Activated T-cell treated with anti-CD3 and anti-CD28 coated beads for 4 hours (primary cell): ENCODE data around the gene RGS2.

Experiments
- DNase-seq: peaks from one replicate; pipeline ENCODE4 v3.0.0-alpha.2; 2020

Gene RGS2, protein sequence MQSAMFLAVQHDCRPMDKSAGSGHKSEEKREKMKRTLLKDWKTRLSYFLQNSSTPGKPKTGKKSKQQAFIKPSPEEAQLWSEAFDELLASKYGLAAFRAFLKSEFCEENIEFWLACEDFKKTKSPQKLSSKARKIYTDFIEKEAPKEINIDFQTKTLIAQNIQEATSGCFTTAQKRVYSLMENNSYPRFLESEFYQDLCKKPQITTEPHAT

DNA sequence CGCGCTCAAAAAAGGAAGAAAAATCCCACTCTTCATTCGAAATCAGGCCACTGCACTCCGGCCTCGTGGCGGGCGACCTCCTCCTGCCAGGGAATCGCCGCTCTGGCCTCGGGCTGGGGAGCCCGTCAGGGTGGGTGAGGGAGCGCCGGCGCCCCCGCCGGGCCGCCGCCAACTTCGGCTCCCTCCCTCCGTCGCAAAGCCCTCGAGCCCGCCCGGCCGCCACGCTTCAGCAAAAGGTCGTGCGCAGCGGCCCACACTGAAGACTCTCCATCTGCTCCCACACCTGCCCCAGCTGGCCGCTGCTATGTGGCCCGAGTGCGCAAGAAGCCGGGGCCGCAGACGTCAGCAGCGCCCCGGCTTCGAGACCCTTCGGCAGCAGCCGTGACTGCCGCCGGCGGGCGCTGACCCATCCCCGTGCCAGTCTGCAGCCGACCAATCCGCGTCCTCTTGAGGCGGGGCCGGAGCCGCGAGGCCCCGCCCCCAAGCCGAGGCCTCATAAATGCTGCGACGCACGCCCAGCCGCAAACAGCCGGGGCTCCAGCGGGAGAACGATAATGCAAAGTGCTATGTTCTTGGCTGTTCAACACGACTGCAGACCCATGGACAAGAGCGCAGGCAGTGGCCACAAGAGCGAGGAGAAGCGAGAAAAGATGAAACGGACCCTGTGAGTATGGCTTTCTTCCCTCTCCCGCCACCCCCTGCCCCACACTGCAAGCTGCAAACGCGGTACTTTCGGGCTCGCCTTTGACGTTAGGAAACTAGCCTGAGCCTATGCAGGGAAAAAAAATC, at the start of gene RGS2:
Gene RGS2, plus strand, starts transcription at position 522 of the 789 bp plus-strand sequence. Its CDS starts 33 bp downstream, at position 555.
- peak; percentile 76 for DNase-seq

DNA sequence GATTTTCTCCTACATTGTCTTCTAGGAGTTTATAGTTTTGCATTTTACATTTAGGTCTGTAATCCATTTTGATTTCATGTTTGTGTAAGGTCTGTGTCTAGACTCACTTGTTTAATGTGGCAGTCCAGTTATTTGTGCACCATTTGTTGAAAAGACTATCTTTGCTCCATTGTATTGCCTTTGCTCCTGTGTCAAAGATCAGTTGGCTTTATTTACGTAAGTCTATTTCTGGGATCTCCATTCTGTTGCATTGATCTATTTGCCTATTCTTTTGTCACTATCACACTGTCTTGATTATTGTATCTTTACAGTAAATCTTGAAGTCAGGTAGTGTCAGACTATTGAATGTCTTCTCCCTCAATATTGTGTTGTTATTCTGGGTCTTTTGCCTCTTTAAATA, 49.7 kb upstream of the RGS2 start:
- DNase-seq = no peak

DNA sequence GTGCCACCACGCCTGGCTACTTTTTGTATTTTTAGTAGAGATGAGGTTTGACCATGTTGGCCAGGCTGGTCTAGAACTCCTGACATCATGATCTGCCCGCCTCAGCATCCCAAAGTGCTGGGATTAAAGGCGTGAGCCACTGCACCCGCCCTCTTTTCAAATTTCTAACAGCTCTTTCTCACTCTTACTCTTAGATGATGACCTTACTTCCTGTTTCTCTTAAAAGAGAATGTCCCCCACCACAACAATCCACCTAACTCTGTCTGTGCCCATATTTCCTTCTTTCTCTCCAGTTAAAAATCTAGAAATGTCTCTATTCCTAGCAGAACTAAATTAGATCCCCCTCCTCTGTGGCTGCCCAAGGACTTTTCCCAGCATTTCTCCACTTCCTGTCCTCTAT, 46.6 kb upstream of the RGS2 start:
- DNase-seq = no peak

DNA sequence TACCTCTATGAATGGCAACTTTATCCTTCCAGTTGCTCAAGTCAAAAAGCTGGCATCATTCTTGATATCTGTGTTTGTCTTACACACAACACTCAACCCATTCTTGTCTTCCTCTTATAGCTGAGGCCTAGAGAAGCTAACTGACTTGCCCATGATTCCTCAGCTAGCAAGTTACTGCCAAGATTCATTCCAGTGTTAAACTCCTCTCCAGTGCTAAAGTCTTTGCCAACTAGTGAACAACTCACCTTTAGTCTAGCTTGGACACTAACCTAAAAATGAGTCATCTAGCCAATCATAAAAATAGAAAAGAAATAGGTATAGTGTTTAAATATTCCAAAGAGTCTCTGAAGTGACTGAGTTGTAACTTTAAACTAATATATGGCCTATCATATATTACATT, 45.6 kb upstream of the RGS2 start:
- no peak for DNase-seq

DNA sequence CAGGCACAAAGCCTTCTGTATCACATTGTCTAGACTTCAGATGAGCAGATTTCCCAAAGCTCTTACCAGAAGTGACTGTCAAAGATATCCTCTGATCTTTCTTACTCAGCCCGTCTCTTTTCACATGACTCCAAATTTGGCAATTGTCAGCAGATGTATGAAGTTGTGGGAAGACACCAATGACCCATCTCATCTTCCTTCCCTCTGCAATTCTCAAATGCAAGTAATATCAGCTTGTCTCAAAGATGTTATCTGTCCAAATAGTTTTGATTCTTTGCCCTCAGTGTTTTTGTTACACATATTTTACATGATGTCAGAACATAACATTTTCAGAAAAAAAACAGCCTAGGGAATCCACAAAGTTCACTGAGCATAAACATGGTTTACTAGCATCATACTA, 45.1 kb upstream of the RGS2 start:
- no peak for DNase-seq

DNA sequence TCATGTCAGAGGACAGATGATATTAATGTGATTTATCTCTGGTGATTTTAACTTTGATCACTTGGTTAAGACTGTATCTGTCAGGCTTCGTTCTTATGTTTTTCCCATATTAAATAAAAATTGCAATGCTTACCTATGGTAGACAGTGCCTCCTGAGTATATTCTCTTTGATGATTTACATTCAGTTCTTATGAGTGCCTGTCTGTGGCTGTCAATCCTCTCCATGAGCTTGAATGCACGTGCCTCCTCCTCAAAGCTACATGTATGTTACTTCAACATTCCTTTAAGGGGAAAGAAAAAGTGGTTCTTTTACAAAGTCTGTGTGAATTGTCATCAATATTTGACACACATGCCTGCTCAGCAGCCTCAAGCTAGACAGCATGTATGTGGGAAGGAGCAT, 44.2 kb upstream of the RGS2 start:
- no peak for DNase-seq

DNA sequence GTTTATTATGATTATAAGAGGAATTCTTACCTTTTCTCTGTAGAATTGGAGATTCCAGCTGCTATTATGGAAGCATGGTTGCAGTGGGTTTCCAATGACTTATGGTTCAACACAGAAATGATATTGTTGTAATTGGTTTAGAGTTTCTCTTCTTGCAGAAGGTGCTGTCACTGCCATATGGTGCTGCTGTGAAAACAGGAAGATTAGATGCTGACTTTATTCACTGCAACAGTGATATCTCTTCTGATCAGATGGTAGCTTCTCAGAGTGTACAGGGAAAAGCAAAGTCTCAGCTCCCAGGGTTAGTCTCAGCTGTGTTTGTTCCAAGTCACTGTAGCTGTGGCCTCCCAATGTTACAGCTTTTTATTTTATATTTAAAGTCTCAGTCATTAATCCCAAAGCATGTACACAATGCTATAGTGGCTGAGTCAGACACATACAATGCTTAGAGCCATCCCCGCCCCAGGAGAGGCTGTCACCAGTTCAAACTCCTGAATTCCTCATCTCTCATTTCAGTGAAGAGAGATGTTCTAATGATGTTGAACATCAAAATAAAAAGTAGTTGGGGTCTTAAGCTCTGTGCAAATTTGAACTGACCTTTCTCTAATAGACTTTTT, 42.7 kb upstream of the RGS2 start:
- no peak for DNase-seq

DNA sequence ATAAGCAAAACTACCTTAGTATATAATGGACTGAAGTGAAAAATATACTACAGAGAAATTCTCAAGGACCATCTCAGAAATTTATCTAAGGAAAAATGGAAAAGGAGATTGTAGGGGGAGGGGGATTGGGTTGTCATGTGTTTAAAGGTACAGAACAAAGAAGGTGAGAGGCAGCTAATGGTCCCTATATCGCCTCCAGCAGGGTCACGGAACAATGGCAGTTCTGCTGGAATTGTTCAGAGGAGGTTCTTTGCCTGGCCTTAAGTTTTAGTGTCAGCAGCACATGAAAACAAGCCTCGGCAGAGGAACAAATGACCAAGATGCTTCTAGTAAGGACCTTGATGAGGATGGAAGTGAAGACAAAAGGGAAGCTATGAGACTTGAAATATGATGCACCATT, 42.0 kb upstream of the RGS2 start:
- DNase-seq = no peak

DNA sequence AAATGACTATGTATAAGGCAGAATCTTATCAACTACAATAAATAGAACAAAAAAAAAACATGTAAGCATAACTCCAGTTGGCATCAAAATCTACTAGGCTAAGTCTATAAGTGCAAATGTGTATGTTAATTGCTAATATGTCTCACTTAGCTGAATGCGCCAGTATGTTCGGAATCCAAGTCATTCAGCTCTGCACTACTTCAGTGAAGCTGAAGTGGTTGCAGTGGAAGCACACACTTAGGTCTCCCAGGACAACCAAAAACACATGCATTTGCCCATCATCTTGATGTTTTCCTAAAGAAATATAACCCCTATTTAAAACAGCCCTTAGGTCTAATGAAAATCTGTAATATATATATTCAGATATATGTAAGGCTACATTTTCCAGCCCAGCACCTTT, 41.0 kb upstream of the RGS2 start:
- no peak for DNase-seq

DNA sequence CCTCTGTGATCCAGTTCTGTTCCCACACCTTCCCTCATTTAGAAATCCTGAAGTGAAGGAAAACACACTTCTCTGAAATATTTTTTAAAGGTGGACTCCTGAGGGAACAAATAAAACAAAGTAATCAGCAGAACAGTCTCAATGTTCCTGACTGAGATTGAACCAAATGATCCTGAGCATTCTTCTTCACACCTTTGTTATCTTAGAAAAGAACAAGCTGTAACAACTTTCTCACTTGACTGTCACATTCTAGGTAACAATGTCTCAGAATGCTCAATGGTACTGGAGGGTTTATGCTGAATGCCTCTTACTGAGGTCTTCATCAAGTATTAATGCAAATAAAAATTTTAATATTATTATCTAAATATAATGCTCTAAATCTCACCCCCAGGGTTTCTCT, 40.4 kb upstream of the RGS2 start:
- DNase-seq = no peak

DNA sequence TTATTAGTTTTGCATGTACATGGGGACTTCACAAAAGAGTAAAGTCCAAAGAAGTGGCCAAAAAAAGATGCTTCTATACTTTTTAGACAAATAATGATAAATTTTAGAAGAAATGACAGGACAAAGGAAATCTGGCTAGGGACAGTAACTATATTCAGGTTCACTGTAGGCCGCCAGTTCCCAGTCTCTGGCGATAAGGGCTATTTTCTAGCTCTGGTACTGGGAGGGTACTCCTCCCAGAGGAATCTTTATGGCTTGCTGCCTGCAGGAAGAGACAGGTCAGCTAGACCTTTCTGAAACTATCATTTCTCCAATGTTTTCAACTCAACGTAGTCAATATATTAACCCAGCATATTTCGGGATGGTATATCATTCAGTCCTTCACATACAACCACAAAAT, 37.5 kb upstream of the RGS2 start:
- DNase-seq = no peak

DNA sequence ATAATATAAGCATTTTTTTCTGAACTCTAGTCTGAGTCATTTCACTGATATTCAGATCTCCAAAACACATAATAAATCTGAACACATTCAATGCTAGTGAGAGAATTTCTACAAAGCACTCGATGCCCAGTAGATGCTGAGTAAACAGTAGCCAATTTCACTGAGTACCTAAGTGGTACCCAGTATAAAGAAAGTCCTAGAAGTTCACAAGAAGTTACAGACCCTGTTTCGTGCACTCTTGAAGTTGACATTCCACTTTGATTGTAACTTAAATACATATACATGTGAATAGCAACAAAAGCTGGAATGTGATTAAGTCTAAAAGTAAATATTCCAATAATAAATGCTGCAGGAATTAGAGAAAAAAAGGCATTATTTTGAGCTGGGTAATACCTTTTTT, 33.2 kb upstream of the RGS2 start:
- no peak for DNase-seq

DNA sequence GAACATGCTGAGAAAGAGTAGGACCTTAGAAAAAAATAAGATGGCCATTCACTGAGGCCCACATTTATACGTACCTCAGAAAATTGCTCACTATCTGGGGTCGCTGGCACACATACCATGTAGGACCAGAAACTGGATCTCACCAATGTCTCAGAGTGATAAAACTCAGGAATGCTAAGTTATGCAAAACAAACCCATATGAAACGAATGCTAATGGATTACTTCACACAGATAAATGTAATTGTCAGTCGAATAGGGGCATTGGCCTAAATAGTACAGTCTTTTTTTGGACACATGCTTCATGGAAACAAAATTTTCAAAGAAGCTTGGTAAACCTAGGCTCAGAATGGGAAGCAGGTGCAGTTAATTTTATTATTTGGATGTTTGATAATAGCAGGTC, 32.6 kb upstream of the RGS2 start:
- DNase-seq = no peak

DNA sequence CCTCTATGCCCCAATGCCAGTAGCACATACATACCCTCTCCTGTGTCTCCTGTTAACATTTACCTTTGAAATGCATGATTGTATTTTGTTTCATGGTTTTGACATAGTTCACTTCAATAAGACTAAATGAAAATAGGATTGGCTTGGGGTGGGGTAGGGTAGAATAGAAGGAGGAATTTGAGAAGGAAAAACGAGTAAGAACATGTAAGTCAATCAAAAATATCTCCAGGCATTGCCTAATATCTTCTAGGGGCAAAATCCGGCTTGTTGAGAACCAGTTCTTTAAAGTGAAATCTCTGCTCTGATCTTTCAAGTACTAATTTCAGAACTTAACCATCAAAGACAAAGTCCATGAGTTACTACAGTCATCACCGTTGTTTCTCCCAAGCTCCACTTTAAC, 31.8 kb upstream of the RGS2 start:
- no peak for DNase-seq

DNA sequence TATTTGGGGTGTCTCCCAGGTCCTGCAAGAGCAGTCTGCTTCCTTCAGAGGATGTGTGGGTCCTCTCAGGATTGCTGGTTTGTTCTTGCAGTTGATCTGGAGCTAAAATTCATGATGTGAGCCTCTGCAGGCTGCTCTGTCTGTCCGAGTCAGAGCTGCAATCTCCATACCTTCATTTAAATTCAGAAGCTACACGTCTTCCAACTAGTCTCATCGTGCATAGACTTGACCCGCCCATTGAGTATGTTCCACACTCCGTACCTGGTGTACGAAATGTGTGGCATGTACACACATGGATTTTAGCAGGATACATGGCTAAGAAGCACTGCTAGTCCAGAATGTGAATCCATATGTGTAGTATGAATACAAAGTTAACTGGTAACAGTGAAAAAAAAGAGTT, 25.0 kb upstream of the RGS2 start:
- DNase-seq = no peak

DNA sequence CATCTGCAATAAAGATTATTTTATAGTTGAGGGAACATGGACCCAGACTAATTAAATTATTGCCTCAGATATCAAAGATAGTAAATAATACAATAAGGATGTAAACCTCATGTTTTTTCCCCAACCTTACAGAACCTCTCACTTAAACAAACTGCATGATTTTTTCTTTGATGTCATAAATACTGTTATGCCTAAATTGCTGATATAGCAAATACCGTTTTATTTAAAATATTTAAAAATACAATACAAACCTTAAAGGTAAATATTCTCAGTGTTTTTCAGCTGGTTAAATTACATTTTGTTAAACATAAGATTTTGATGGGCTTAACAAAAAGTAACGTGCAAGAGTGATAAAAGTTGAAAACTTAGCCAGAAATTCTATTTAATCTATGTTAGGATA, 24.4 kb upstream of the RGS2 start:
- no peak for DNase-seq

DNA sequence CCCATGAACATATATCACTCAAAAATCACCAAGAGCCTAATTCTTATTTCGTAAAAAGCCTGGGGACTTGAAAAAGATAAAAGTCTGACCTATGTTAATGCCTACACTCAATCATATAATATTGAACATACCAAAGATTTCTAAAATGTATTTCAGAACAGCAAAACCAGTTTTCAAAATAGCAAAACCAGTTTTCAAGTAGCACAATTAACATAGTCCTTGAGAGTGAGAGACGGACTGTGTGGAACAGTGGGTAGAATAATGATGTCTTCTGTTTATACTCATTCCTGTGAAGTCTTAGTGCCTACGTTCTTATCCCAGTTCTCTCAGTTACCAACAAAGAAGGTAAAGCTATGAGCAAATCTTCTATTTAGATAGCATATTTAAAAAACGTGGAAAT, 22.3 kb upstream of the RGS2 start:
- DNase-seq = no peak

DNA sequence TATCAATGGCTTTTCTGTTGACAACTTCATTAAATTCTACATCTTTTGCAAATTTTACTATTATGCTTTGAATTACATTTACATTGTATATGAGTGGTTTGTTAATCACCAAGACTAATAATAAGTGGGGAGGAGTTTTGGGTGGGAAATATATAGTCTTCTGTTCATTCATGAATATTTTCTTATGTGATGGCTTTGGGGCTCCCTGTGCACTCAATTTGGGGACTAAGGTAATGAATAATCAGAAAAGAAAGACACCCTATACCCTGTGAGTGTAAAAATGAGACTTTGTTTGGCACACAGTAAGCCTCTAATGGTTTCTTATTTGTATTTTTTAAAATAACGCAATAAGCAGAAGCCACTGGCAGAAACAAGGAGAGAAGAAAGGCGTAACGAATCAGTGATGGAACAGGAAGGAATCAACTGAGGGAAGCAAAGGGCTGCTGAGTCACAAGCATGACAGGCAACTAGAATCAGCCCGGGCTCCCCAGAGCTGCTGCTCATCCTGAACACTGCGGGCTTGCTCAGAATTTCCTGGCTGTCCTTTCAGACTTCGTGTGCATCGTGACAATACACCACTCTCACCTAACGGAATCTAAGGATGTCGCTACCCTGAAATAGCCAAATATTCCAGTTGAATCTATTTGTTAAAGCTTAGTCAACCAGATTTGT, 20.8 kb upstream of the RGS2 start:
- DNase-seq = no peak

DNA sequence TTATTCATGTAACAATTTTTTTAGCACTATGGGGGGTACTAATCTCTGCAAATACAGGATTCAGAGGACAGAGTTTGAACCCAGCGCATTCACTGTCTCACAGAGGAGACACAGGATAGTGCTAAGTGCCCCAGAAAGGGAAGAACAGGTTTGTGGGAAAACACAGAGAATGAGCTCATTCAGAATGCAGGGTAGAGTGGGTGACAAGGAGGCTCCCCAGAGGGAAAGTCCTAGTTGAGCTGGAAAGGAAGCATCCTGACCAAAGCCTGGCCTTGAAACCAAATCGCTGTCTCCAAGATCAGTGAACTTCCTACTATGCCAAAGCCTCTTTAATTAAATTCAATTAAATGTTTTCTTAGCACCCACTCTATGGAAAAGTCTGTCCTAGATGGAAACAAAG, 19.0 kb upstream of the RGS2 start:
- DNase-seq = no peak

DNA sequence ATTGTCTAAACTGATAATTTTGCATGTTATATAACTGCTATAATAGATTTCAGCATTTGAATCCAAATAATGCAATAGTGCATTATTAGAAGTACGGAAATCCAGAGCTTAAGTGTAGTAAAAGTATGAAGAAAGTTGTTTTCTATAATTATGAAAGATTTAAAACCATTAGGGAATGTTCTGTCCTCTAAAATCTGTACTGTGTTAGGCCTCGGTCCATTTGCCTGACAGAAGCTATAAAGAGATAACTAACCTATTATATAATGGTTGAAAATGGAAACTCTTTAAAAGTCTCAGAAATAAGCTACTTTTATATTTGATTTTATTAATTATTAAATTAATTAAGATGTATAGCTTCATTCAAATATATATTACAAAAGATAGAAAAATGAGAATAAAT, 16.2 kb upstream of the RGS2 start:
- DNase-seq = no peak

DNA sequence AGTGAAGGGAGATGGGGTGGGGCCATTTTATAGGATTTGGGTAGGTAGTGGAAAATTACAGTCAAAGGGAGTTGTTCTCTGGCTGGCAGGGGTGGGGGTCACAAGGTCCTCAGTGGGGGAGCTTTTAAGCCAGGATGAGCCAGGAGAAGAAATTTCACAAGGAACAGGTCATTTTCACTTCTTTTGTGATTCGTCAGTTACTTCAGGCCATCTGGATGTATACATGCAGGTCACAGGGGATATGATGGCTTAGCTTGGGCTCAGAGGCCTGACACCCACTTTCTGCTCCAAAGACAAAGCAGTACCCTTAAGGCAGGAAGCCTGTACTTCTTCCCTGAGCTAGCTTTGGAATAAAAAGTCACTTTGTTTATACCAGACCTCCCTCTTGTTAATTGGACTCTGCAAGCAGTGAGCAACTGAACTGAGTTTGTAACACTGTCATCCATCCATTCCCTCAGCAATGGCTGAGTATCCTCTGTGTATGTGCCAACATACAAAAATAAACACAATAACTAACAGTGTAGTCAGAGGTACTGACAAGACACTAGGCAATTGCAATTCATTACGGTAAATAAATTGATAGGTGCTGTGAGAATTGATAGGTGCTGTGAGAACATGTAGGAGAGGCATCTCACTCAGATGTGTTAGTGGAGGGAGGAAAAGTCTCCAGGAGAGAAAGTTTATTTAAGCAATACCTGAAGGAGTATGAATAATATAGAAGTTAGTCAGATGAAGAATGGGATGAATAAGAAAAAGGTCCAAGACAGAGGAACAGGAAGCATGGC, 14.7 kb upstream of the RGS2 start:
- DNase-seq = no peak

DNA sequence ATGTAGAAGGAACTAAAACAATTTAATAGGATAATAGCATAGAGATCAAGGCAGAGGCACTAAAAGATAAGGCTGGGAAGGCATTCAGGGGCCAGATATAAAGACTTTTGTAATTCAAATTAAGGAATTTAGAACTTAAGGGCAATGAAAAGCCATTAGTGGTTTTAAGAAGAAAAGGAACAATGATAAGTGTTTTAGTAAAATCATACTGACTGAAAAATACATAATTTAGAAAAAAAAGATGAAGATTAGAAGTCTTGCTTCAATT, 14.1 kb upstream of the RGS2 start:
- DNase-seq = no peak

DNA sequence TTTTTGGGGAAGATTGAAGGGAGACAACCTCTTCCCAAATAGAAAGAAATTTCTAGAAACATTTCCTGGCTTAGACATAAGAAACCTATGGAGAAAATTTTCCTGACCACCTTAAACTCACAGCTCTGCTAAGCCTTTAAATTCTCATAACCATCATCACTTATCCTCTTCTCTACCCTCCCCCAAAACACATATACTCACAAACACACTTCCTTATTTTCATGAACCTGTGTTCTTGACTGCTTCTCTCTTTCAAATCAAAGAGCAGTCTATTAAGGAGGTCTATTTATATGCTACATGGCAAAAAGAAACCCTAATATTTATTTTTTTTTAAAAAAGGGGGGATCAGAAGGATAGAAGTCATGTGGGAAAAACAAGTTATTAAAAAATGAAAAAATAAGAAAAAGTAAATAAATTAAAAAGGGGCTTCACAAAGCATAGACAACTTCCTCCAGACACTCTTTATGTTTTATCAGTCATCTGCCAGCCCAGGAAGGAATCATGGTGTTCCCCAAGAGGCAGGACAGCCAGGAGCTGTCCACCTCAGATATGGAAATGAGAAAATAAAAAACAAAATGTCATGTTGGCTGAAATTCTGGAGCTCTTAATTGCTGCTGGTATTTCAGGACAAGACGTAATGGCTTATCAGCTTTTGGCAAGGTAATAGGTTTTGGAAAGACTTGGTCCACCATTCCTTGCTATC, 12.8 kb upstream of the RGS2 start:
- DNase-seq = no peak
